ENCODE data around the gene SLC35A5. TPM values are rescaled to one million over a fixed set of nuclear protein-coding genes. Genes with fewer than 3 reads are reported as not detected.

The SLC35A5 gene
- total and polyA plus RNA-seq, 2 of the 8 experiments (the other 6 are each of a cell fraction or from before 2014, with no cell fraction given), result 36.5 to 38.6 TPM

- Histone ChIP-seq H4K8ac (ENCODE audit: extremely low read depth, insufficient read depth, low read length) (no peak overlapping the region), H3K27ac (ENCODE audit: low read depth, low read length) (no peak overlapping the region), H2BK12ac (ENCODE audit: low read depth, low read length) (no peak overlapping the region), H3K4me3 (ENCODE audit: extremely low read depth in 1 of 4, insufficient read depth in 2 of 4, low read depth in 3 of 4, low read length in 4 of 4) (no peak overlapping the region), H3K14ac (ENCODE audit: insufficient read length) (no peak overlapping the region), H2AFZ (ENCODE audit: low read length) (no peak overlapping the region; the same call in none of the 2 replicates), H2BK20ac (ENCODE audit: low read length) (0 out of 2 replicates have a peak overlapping the region, but pooled peaks have one; percentile 16), H3K4me2 (ENCODE audit: insufficient read depth in 1 of 2, low read depth in 2 of 2, low read length in 2 of 2) (no peak overlapping the region), H3K23me2 (ENCODE audit: low read depth, low read length) (no peaks in the 10 kb centered on the region), H4K91ac (replicated peaks; ENCODE audit: insufficient read length, low read length) (no peak overlapping the region), H3K79me1 (ENCODE audit: low read depth, low read length) (no peaks in the 10 kb centered on the region), H3K36me3 (ENCODE audit: control insufficient read depth in 2 of 4, insufficient read depth in 4 of 4, low read length in 3 of 4) (no peaks in the 10 kb centered on the region), H2BK15ac (ENCODE audit: low read length) (0 out of 2 replicates have a peak overlapping the region, but pooled peaks have one; percentile 19), H2AK5ac (ENCODE audit: low read depth, low read length) (no peak overlapping the region), H3K4me1 (replicated peaks in 1 of 4; ENCODE audit: control insufficient read depth in 3 of 4, insufficient read depth in 4 of 4, low read length in 3 of 4) (peaks cover 4 to 25% (median 21%) of the 10 kb centered on the region in 4 experiments), H3K18ac (ENCODE audit: extremely low read depth, low read length) (no peak overlapping the region), H4K20me1 (replicated peaks in 1 of 2; ENCODE audit: control insufficient read depth in 1 of 2, insufficient read depth in 2 of 2, low read length in 2 of 2) (no peaks in the 10 kb centered on the region), H2BK5ac (ENCODE audit: low read depth, low read length) (no peak overlapping the region), H3K56ac (replicated peaks; ENCODE audit: insufficient read length, low read depth, low read length) (no peak overlapping the region), H3K9ac (replicated peaks in 1 of 4; ENCODE audit: extremely low read depth in 1 of 4, low read depth in 3 of 4, low read length in 3 of 4) (no peak overlapping the region), H3K27me3 (replicated peaks in 1 of 4; ENCODE audit: control insufficient read depth in 3 of 4, extremely low read depth in 1 of 4, insufficient read depth in 3 of 4, low read length in 3 of 4) (no peaks in the 10 kb centered on the region), H2BK120ac (replicated peaks; ENCODE audit: low read depth, low read length) (no peak overlapping the region), H3K79me2 (ENCODE audit: control insufficient read depth in 1 of 2, insufficient read depth in 2 of 2, low read length in 2 of 2) (no peaks in the 10 kb centered on the region), H4K5ac (ENCODE audit: insufficient read length, low read depth, low read length) (no peak overlapping the region), H3K23ac (ENCODE audit: insufficient read length) (no peak overlapping the region), H3K4ac (replicated peaks; ENCODE audit: insufficient read length, low read depth, low read length) (no peak overlapping the region), H3K9me3 (ENCODE audit: insufficient read depth in 2 of 2, low read depth in 1 of 2, low read length in 1 of 2) (no peaks in the 10 kb centered on the region)
- TF ChIP-seq CREB1 (IDR thresholded peaks at IDR 0.05) (no peak), BCL11A (IDR thresholded peaks at IDR 0.05; ENCODE audit: low read depth in 2 of 2, low read length in 2 of 2) (no peak), CHD1 (IDR thresholded peaks at IDR 0.05; ENCODE audit: low read depth, low read length) (no peak), JUND (IDR thresholded peaks at IDR 0.05; ENCODE audit: low read length) (peak; percentile 75)
- ChIA-PET POLR2A (ENCODE audit: partially characterized antibody) (interaction anchor here (1.2 kb wide), 1 partner anchor 12 kb away, joined by 3 read pairs; no protein-coding TSS in a partner anchor), CTCF (ENCODE audit: partially characterized antibody) (interaction anchor here (1.3 to 2.3 kb wide), 3 partner anchors 10 to 47 kb away, joined by 3 to 9 read pairs (median 5); no protein-coding TSS in a partner anchor)
- WGBS, 2 experiments (ENCODE audit: extremely low coverage in 1 of 2, insufficient coverage in 1 of 2, insufficient read length in 1 of 2, insufficient replicate concordance in 2 of 2, low coverage in 1 of 2, low lambda C conversion rate in 2 of 2, missing lambda C conversion rate in 1 of 2), result 64% methylated on average over 7 of the region's 7 CpGs; no CpG with 5 or more reads in 1 of the 2 experiments
- DNase-seq (ENCODE audit: low read depth in 1 of 2, low spot score in 2 of 2), result peak in 1 of 2 experiments; percentile 39
- peak; percentile 32 for FAIRE-seq
Measured at GRCh38 chr3:112629425-112629824, 67.6 kb downstream of the SLC35A5 start.
